SH-SY5Y (cell line): ENCODE data around the gene CYB5B.

Experiments used
- GATA2 ChIP-seq: IDR thresholded peaks from 2 replicates; pipeline ENCODE4 v1.6.1; 2011; ENCODE audit warnings: mild to moderate bottlenecking, low read depth, low read length
- GATA3 ChIP-seq: IDR thresholded peaks from 2 replicates; pipeline ENCODE4 v1.6.1; 2011; ENCODE audit warnings: low read depth, mild to moderate bottlenecking, low read length, moderate library complexity

GRCh38 chr16:69494991-69495392 is 70.6 kb downstream of the CYB5B start:
- no peak for TF ChIP-seq GATA3
- no peak for TF ChIP-seq GATA2
